PFSK-1 (cell line): ENCODE data around the gene CDON.

Experiments used
- FOXP2 ChIP-seq: optimal IDR thresholded peaks from 2 replicates; pipeline ENCODE3; 2011; ENCODE audit warnings: borderline replicate concordance, control low read depth, inconsistent platforms; ENCODE audit not compliant: insufficient read depth; ENCODE audit errors: extremely low read length, extremely low read depth
- POLR2AphosphoS5 ChIP-seq: IDR thresholded peaks from 2 replicates; pipeline ENCODE4 v1.6.1; 2012; ENCODE audit warnings: low read depth, mild to moderate bottlenecking, control low read depth, low read length, moderate library complexity
- REST ChIP-seq, 2 experiments: IDR thresholded peaks; 2 replicates each; pipeline versions ENCODE4 v1.6.1 to v1.8.0; 2011 to 2012; ENCODE audit warnings: low read depth in 2 of 2, low read length in 2 of 2, control low read depth in 1 of 2, inconsistent platforms in 1 of 2, mild to moderate bottlenecking in 1 of 2, moderate library complexity in 1 of 2; ENCODE audit not compliant: insufficient read depth in 1 of 2
- SIN3A ChIP-seq: IDR thresholded peaks from 2 replicates; pipeline ENCODE4 v1.6.1; 2012; ENCODE audit warnings: mild to moderate bottlenecking, low read length, moderate library complexity, borderline replicate concordance; ENCODE audit not compliant: insufficient read depth
- TAF1 ChIP-seq: IDR thresholded peaks from 2 replicates; pipeline ENCODE4 v1.6.1; 2012; ENCODE audit warnings: low read length, control low read depth, borderline replicate concordance; ENCODE audit not compliant: insufficient read depth

CDON gene

GRCh38 chr11:125941619-125942611 lies 120.8 kb downstream of the CDON start:
- no peak for TF ChIP-seq REST (IDR thresholded peaks at IDR 0.05; ENCODE audit: insufficient read depth in 1 of 2, low read depth in 2 of 2, low read length in 2 of 2)
- no peak for TF ChIP-seq POLR2AphosphoS5
- TF ChIP-seq SIN3A: no peak
- no peak for TF ChIP-seq TAF1
- TF ChIP-seq FOXP2: no peak

- TF ChIP-seq TAF1 (no peak), REST (IDR thresholded peaks at IDR 0.05; ENCODE audit: insufficient read depth in 1 of 2, low read depth in 2 of 2, low read length in 2 of 2) (no peak), FOXP2 (no peak), POLR2AphosphoS5 (no peak), SIN3A (no peak)
These were observed 121.4 kb downstream of the CDON start for GRCh38 chr11:125941267-125941618.

GRCh38 chr11:125940145-125940544 lies 122.5 kb downstream of the CDON start:
- TF ChIP-seq FOXP2 (no peak), SIN3A (no peak)

GRCh38 chr11:125939081-125939521 lies 123.6 kb downstream of the CDON start:
- TF ChIP-seq POLR2AphosphoS5 (no peak), FOXP2 (no peak), TAF1 (no peak), REST (IDR thresholded peaks at IDR 0.05; ENCODE audit: insufficient read depth in 1 of 2, low read depth in 2 of 2, low read length in 2 of 2) (no peak), SIN3A (no peak)

- no peak for TF ChIP-seq POLR2AphosphoS5
These were observed 124.2 kb downstream of the CDON start for GRCh38 chr11:125938418-125938817.

GRCh38 chr11:125935618-125936199 lies 127.0 kb downstream of the CDON start:
- no peak for TF ChIP-seq POLR2AphosphoS5
- TF ChIP-seq SIN3A: no peak
- TF ChIP-seq TAF1: no peak
- no peak for TF ChIP-seq REST (IDR thresholded peaks at IDR 0.05; ENCODE audit: insufficient read depth in 1 of 2, low read depth in 2 of 2, low read length in 2 of 2)
